Activated naive CD4-positive, alpha-beta T cell treated with anti-CD3 and anti-CD28 coated beads, Interleukin-2, amount 10 ng/mL, durations not matched to agents 7 days and 5 days (primary cell): ENCODE measurements around the gene KLHDC10.
A peak's percentile ranks its signal among the peaks of the same experiment; 100 is the strongest.
"Not testable (repeated sequence)": the region's sequence is repeated elsewhere in the genome, so short reads cannot be mapped to it uniquely, and the experiment has no call there.

Experiments
- CTCF ChIA-PET: fragments of 350-600 bp; sonication (Branson Sonifier 250); formaldehyde crosslinking; loops from one replicate; lab custom pipeline; 2021; ENCODE audit warnings: antibody characterized with exemption; lab: Charles Lee
- DNase-seq: peaks from one replicate; pipeline ENCODE4 v3.0.0-alpha.2; 2020
- H3K27ac Mint-ChIP-seq: one replicate; pipeline ENCODE4 v1.8.0; 2021; ENCODE audit warnings: mild to moderate bottlenecking, moderate library complexity, mixed read lengths
- H3K27me3 Mint-ChIP-seq: one replicate; pipeline ENCODE4 v1.8.0; 2021; ENCODE audit warnings: mild to moderate bottlenecking, mixed read lengths
- H3K36me3 Mint-ChIP-seq: one replicate; pipeline ENCODE4 v1.8.0; 2021; ENCODE audit warnings: mixed read lengths
- H3K4me1 Mint-ChIP-seq: one replicate; pipeline ENCODE4 v1.8.0; 2021; ENCODE audit warnings: mixed read lengths
- H3K4me3 Mint-ChIP-seq: one replicate; pipeline ENCODE4 v1.8.0; 2021; ENCODE audit warnings: mild to moderate bottlenecking, moderate library complexity, mixed read lengths
- H3K9me3 Mint-ChIP-seq: one replicate; pipeline ENCODE4 v1.8.0; 2021; ENCODE audit warnings: mixed read lengths

The KLHDC10 gene

DNA sequence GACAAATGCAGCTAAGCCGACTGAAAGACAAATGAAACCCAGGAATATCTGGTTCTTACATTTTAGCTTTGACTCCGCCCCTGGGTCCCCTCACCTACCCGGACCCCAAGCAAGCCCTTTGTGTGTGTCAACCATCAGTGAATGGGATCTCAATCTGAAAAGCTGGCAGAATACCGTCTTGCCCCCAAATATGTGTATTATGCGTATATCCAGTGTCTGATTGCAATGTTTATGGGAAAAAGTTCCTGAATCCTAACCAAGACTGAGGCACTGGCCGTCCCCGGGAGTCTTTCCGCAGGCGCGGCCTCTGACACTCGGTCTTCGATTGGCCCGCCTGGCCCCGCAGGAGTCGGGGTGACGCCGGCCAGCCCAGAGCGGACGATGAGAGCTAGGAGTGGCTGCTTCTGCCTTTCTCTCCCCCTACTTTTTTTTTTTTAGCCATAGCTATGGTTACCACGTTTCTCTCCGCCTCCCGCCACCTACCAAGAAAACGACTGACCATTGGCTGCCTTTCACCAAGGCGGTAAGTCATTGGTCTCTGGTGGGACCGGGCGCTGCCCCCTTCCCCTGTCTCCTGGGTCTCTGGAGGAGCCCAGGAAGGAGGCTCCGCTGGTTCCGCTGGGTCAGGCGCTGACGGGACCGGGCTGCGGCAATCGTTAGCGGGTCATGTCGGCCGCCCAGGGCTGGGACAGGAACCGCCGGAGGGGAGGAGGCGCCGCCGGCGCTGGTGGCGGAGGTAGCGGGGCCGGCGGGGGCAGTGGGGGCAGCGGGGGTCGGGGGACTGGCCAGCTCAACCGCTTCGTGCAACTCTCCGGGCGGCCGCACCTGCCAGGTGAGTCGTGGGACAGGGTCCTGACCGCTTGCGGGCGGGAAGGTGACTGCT lies at the start of gene KLHDC10:
Gene KLHDC10 (plus strand): TSS at position 557 of the 883 bp plus-strand sequence. CDS start 110 bp downstream, at position 667.
- peak; percentile 97 for DNase-seq
- H3K4me1 Mint-ChIP-seq, result peaks cover 35% of the 10 kb centered on the region
- peak within 1 kb of the TSS; percentile 84 for H3K27ac Mint-ChIP-seq
- CTCF ChIA-PET, result interaction anchor here (0.7 to 1.9 kb wide), 5 partner anchors 62 to 762 kb away, joined by 3 to 5 read pairs (median 4); no protein-coding TSS in a partner anchor
- peak within 1 kb of the TSS; percentile 94 for H3K4me3 Mint-ChIP-seq
- H3K9me3 Mint-ChIP-seq, result no peaks in the 10 kb centered on the region
- H3K36me3 Mint-ChIP-seq, result peaks cover 2% of the 10 kb centered on the region
- H3K27me3 Mint-ChIP-seq, result peaks cover 10% of the 10 kb centered on the region

DNA sequence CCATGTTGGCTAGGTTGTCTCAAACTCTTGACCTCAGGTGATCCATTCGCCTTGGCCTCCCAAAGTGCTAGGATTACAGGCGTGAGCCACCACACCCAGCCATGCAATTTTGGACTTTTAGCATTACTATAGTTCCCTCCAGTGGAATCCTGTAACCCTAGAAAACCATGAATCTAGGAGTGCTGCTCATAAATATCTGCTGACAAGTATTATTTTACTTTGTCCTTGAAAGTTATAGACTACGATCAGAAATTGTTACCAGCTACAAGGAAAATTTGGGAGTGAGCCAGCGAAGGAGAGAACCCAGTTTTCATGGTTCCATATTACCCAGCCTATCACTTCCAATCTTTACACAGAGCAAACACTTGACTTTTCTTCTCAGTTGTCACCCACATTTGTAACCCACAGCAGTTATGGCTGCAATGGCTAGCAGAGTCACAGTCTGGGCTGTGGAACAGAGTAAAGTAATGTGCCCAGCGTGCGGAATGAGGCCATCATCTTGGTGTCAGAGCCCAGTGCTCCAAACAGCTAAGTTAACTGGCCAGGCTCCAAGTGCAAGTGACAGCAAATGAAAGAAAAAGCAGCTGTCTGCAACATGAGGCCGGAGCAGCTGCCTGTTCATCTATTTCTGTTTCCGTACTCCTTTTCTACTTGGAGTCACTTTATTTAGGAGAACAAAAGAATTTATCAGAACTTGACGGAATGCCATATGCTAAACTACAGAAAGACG lies 49.1 kb upstream of the KLHDC10 start:
- CTCF ChIA-PET, result interaction anchor here (0.7 kb wide), 1 partner anchor 158 kb away, joined by 5 read pairs; no protein-coding TSS in a partner anchor
- DNase-seq, result no peak
- peaks cover 4% of the 10 kb centered on the region for H3K4me1 Mint-ChIP-seq
- H3K4me3 Mint-ChIP-seq, result no peak overlapping the region
- no peaks in the 10 kb centered on the region for H3K9me3 Mint-ChIP-seq
- H3K27ac Mint-ChIP-seq, result no peak overlapping the region
- H3K36me3 Mint-ChIP-seq, result peaks cover 40% of the 10 kb centered on the region
- H3K27me3 Mint-ChIP-seq, result no peaks in the 10 kb centered on the region

DNA sequence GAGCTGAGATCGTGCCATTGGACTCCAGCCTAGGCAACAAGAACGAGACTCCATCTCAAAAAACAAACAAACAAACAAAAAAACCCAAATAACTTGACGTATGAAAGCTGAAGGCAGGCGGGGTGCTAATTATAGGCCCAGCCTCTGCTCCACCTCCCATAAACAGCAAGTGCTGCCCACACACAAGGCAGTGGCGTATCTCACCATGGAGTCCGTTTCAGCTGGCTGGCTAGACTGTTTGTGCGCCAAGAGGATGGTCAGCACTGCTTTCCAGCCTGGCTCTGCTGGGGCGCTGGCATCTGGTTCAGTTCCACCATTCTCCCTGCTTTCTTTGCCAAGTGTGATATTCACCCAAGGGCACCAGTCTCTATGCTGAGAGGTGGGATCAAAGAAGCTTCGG lies 48.2 kb upstream of the KLHDC10 start:
- H3K4me3 Mint-ChIP-seq, result no peak overlapping the region
- H3K27me3 Mint-ChIP-seq, result no peaks in the 10 kb centered on the region
- H3K36me3 Mint-ChIP-seq, result peaks cover 43% of the 10 kb centered on the region
- H3K27ac Mint-ChIP-seq, result no peak overlapping the region
- CTCF ChIA-PET, result no interaction called here
- H3K4me1 Mint-ChIP-seq, result peaks cover 4% of the 10 kb centered on the region
- H3K9me3 Mint-ChIP-seq, result no peaks in the 10 kb centered on the region
- DNase-seq, result no peak

DNA sequence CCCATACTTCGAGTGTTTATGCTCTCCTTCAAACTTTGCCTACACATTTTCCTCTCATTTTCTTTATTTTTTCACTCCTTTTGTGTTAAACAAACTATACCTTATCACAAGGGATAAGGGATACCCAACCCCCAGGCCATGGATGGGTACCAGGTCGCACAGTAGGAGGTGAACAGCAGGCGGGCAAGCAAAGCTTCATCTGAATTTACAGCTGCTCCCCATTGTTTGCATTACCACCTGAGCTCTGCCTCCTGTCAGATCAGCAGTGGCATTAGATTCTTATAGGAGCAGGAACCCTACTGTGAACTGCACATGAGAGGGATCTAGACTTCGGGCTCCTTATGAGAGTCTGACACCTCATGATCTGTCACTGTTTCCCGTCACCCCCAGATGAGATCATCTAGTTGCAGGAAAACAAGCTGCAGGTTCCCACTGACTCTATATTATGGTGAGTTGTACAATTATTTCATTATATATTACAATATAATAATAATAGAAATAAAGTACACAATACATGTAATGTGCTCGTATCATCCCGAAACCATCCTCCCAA lies 47.6 kb upstream of the KLHDC10 start:
- peaks cover 4% of the 10 kb centered on the region for H3K4me1 Mint-ChIP-seq
- no peak overlapping the region for H3K4me3 Mint-ChIP-seq
- H3K27me3 Mint-ChIP-seq, result no peaks in the 10 kb centered on the region
- H3K36me3 Mint-ChIP-seq, result peaks cover 44% of the 10 kb centered on the region
- H3K27ac Mint-ChIP-seq, result no peak overlapping the region
- DNase-seq, result no peak
- CTCF ChIA-PET, result no interaction called here
- H3K9me3 Mint-ChIP-seq, result no peaks in the 10 kb centered on the region

- CTCF ChIA-PET, result no interaction called here
- no peaks in the 10 kb centered on the region for H3K9me3 Mint-ChIP-seq
- no peaks in the 10 kb centered on the region for H3K27me3 Mint-ChIP-seq
- H3K4me1 Mint-ChIP-seq, result peaks cover 4% of the 10 kb centered on the region
- no peak overlapping the region for H3K4me3 Mint-ChIP-seq
- DNase-seq, result no peak
- no peak overlapping the region for H3K27ac Mint-ChIP-seq
- peaks cover 37% of the 10 kb centered on the region for H3K36me3 Mint-ChIP-seq
Measured at GRCh38 chr7:130024390-130024789, 45.9 kb upstream of the KLHDC10 start.

GRCh38 chr7:130032698-130033097 lies 37.6 kb upstream of the KLHDC10 start:
- CTCF ChIA-PET, result interaction anchor here (1.1 kb wide), 1 partner anchor 30 kb away, joined by 3 read pairs; no protein-coding TSS in a partner anchor
- no peaks in the 10 kb centered on the region for H3K27me3 Mint-ChIP-seq
- no peaks in the 10 kb centered on the region for H3K4me1 Mint-ChIP-seq
- peaks cover 23% of the 10 kb centered on the region for H3K36me3 Mint-ChIP-seq
- no peak overlapping the region for H3K27ac Mint-ChIP-seq
- DNase-seq, result no peak
- H3K9me3 Mint-ChIP-seq, result no peaks in the 10 kb centered on the region
- no peak overlapping the region for H3K4me3 Mint-ChIP-seq

DNA sequence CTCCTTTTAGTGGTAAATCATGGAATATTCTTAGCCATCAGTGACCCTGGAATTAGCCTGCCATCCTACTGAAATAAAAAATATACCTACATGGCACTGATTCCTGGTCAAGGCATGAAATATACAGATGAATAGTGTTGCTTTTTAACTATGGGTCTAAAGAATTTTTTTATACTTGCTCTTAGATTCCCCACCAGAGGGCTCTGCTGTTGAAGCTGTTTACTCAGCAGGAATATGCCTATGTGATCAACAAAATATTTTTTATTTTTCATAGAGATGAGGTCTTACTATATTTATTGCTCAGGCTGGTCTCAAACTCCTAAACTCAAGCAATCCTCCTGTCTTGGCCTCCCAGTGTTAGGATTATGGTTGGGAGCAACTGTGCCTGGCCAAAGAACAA lies 32.6 kb upstream of the KLHDC10 start:
- no peaks in the 10 kb centered on the region for H3K27me3 Mint-ChIP-seq

GRCh38 chr7:130040576-130040975 lies 29.8 kb upstream of the KLHDC10 start:
- CTCF ChIA-PET, result interaction anchor here (1.0 kb wide), 1 partner anchor 10 kb away, joined by 6 read pairs; no protein-coding TSS in a partner anchor
- H3K9me3 Mint-ChIP-seq, result no peaks in the 10 kb centered on the region
- H3K4me1 Mint-ChIP-seq, result no peaks in the 10 kb centered on the region
- H3K27ac Mint-ChIP-seq, result no peak overlapping the region
- peaks cover 35% of the 10 kb centered on the region for H3K36me3 Mint-ChIP-seq
- H3K27me3 Mint-ChIP-seq, result no peaks in the 10 kb centered on the region
- DNase-seq, result no peak
- H3K4me3 Mint-ChIP-seq, result no peak overlapping the region

More for the DNA sequence above, 32.6 kb upstream of the KLHDC10 start:
- CTCF ChIA-PET, result interaction anchor here (1.3 kb wide), 1 partner anchor 27 kb away, joined by 5 read pairs; no protein-coding TSS in a partner anchor
- no peak for DNase-seq
- H3K36me3 Mint-ChIP-seq, result peaks cover 25% of the 10 kb centered on the region
- no peak overlapping the region for H3K27ac Mint-ChIP-seq
- H3K9me3 Mint-ChIP-seq, result no peaks in the 10 kb centered on the region
- no peak overlapping the region for H3K4me3 Mint-ChIP-seq
- no peaks in the 10 kb centered on the region for H3K4me1 Mint-ChIP-seq

DNA sequence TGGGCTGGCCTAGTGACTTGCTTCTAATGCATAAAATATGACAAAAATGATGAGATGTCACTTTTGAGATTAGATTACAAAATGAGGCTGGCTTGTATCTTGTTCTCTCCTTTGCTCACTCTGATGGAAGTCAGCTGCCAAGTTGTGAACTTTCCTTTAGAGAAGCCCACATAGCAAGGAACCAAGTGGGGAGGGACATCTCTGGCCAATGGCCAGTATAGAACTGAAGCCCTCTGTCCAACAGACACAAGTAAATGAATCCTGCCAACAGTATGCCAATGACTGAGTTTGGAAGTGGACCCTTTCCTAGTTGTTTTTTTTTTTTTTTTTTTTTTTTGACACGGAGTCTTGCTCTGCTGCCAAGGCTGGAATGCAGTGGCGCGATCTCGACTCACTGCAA lies 22.5 kb upstream of the KLHDC10 start:
- peaks cover 21% of the 10 kb centered on the region for H3K4me1 Mint-ChIP-seq
- no peak for DNase-seq
- H3K36me3 Mint-ChIP-seq, result peaks cover 18% of the 10 kb centered on the region
- H3K9me3 Mint-ChIP-seq, result no peaks in the 10 kb centered on the region
- no peaks in the 10 kb centered on the region for H3K27me3 Mint-ChIP-seq
- no peak overlapping the region for H3K27ac Mint-ChIP-seq
- no peak overlapping the region for H3K4me3 Mint-ChIP-seq
- CTCF ChIA-PET, result no interaction called here

DNA sequence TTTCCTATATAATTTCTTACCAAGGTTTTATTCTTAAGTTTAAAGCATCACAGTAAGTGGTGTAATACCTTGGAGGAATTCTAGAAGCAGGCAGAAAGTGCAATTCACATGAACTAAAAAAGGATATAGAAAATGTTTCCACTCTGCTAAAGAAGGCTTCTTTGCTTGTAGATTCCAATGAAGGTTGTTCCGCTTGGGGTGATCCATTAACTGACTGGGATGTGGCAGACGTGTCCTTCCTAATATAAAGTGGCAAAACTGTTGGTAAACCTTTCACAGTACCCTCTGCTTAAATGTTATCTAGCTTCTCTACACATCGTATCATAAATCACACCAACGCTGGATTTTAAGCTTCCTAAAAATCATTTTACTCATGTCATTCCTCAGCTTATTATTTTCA lies 21.4 kb upstream of the KLHDC10 start:
- CTCF ChIA-PET, result no interaction called here
- H3K4me3 Mint-ChIP-seq, result no peak overlapping the region
- no peaks in the 10 kb centered on the region for H3K27me3 Mint-ChIP-seq
- peaks cover 13% of the 10 kb centered on the region for H3K36me3 Mint-ChIP-seq
- H3K9me3 Mint-ChIP-seq, result no peaks in the 10 kb centered on the region
- no peak for DNase-seq
- H3K4me1 Mint-ChIP-seq, result peaks cover 21% of the 10 kb centered on the region
- no peak overlapping the region for H3K27ac Mint-ChIP-seq

DNA sequence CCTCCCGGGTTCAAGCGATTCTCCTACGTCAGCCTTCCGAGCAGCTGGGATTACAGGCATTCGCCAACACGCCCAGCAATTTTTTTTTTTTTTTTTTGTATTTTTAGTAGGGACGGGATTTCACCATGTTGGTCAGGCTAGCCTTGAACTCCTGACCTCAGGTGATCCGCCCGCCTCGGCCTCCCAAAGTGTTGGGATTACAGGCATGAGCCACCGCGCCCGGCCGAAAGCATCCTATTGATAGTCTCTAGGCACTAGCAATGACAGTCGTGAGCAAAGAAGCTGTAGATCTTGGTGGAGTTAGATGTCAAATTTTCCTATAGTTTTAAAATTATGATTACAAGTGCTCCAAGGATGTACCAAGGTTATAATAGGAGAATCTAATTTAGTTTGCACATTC lies 18.1 kb upstream of the KLHDC10 start:
- not testable (repeated sequence) for H3K4me3 Mint-ChIP-seq, H3K27ac Mint-ChIP-seq
- CTCF ChIA-PET, result interaction anchor here (1.1 kb wide), 1 partner anchor 10 kb away, joined by 4 read pairs; no protein-coding TSS in a partner anchor

GRCh38 chr7:130055198-130055597 lies 15.1 kb upstream of the KLHDC10 start:
- H3K27ac Mint-ChIP-seq, H3K4me3 Mint-ChIP-seq, CTCF ChIA-PET: not testable (repeated sequence)

More for the DNA sequence above, 18.1 kb upstream of the KLHDC10 start:
- not testable (repeated sequence) for H3K27me3 Mint-ChIP-seq, H3K9me3 Mint-ChIP-seq, H3K36me3 Mint-ChIP-seq, DNase-seq
- peaks cover 21% of the 10 kb centered on the region for H3K4me1 Mint-ChIP-seq

DNA sequence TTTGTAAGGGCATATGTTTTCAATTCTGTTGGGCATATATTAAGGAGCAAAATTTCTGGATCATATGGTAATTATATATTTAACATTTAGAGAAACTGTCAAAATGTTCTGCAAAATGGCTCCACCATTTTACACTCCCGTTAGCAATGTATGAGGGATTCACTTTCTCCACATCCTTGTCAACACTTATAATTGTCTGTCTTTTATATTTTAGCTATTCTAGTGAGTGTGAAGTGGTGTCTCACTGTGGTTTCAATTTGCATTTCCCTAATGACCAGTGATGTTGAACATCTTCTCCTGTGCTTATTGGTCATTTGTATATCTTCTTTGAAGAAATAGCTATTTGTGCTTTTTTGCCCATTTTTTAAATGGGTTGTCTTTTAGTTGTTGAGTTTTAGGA lies 8.1 kb upstream of the KLHDC10 start:
- no peak for DNase-seq
- Mint-ChIP-seq H3K4me1 (no peaks in the 10 kb centered on the region), H3K4me3 (no peak overlapping the region), H3K27ac (no peak overlapping the region), H3K27me3 (peaks cover 31% of the 10 kb centered on the region), H3K36me3 (no peaks in the 10 kb centered on the region), H3K9me3 (no peaks in the 10 kb centered on the region)
- CTCF ChIA-PET, result interaction anchor here (0.8 to 2.6 kb wide), 4 partner anchors 9 to 696 kb away, joined by 3 to 9 read pairs (median 4); no protein-coding TSS in a partner anchor

More at GRCh38 chr7:130055198-130055597, 15.1 kb upstream of the KLHDC10 start:
- H3K27me3 Mint-ChIP-seq, H3K36me3 Mint-ChIP-seq, H3K9me3 Mint-ChIP-seq, DNase-seq: not testable (repeated sequence)
- H3K4me1 Mint-ChIP-seq, result peaks cover 11% of the 10 kb centered on the region

DNA sequence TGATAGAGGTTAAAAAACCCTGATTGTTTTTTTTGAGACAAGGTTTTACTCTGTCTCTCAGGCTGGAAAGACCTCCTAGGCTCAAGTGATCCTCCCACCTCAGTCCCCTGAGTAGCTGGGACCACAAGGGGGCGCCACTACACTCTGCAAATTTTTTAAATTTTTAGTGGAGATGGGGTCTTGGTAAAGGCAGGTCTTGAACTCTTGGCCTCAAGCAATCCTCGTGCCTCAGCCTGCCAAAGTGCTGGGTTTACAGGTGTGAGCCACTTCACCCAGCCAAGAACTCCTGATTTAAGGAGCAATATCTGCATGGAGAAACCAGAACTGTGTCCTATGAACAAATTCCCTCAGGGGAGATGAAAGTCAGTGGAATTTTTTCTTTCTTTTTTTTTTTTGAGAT lies 7.3 kb upstream of the KLHDC10 start:
- CTCF ChIA-PET, result interaction anchor here (0.6 to 2.6 kb wide), 5 partner anchors 10 to 695 kb away, joined by 3 to 9 read pairs (median 3); no protein-coding TSS in a partner anchor
- Mint-ChIP-seq H3K4me1 (no peaks in the 10 kb centered on the region), H3K9me3 (no peaks in the 10 kb centered on the region), H3K27me3 (peaks cover 31% of the 10 kb centered on the region), H3K27ac (no peak overlapping the region), H3K4me3 (no peak overlapping the region), H3K36me3 (no peaks in the 10 kb centered on the region)
- peak; percentile 80 for DNase-seq
